ENCODE measurements around the gene SOX15. TPM values are rescaled to one million over a fixed set of nuclear protein-coding genes. Genes with fewer than 3 reads are reported as not detected.

Gene SOX15
- total and polyA plus RNA-seq, 2 experiments from 2014 or later = 0.71 TPM; not detected in 1

DNA sequence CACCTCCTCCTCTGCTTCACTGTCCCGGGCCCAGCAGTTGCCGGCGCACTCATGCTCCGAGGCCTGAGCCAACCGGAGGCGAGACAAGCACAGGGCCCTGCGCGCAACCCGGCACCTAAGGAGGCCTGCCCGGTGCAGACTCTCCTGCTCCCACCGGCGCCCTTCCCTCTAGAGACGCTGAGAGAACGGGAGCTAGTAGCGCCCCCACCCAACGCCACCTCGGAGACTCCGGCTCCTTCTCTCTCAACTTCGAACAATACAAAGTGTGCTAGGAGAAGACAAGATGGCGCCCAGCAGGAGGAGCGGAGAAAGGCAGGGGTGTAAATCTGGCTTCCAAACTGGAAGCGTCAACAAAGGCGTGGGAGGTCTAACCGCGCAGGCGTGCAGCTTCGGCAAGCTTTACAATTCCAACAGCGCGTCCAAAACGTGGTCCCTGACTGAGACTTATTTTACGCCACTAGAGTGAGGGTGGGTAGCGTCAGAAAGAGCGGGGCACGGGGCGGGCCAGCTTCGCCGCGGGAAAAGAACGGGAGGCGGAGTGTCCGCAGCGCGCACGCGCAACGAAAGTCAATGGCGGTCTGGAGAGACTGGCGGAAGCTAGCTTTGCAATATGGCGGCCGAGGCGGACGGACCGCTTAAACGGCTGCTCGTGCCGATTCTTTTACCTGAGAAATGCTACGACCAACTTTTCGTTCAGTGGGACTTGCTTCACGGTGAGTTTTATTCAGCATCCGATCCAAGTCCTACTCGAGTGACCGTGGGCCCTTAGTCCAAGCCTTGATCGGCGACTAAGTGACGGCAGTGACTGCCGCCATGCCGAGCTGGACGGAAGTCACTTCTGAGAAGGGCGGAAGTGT, 6.4 kb downstream of the SOX15 start, which contains the start of gene MPDU1:
TSS of gene MPDU1 (plus strand) at position 600 of the 857 bp plus-strand sequence. CDS start at position 611, 11 bp downstream.
- H3K27ac ChIP-seq = peak within 1 kb of the TSS; percentile 88
- in situ Hi-C loops (cut with MboI) = no loop called here
- peak; percentile 98 for DNase-seq
- peaks cover 48% of the 10 kb centered on the region for H3F3A ChIP-seq (ENCODE audit: insufficient read depth)
- H2AFZ ChIP-seq = peak within 1 kb of the TSS; percentile 69
- H3K79me2 ChIP-seq (ENCODE audit: insufficient read depth) = peaks cover 58% of the 10 kb centered on the region
- H3K9me2 ChIP-seq (ENCODE audit: insufficient read depth) = no peaks in the 10 kb centered on the region
- H3K4me2 ChIP-seq (ENCODE audit: unreplicated experiment) = peak within 1 kb of the TSS; percentile 86
- no peaks in the 10 kb centered on the region for H3K27me3 ChIP-seq (replicated peaks; ENCODE audit: insufficient read depth)
- peak within 1 kb of the TSS; percentile 80 for H3K4me3 ChIP-seq
- no peaks in the 10 kb centered on the region; the same call in 1 of the 2 replicates for H4K20me1 ChIP-seq (ENCODE audit: insufficient read depth)
- peaks cover 55% of the 10 kb centered on the region for H3K4me1 ChIP-seq (ENCODE audit: insufficient read depth)
- 15% methylated on average over 69 of the region's 69 CpGs for WGBS, 2 experiments (ENCODE audit: low coverage in 1 of 2, low lambda C conversion rate in 2 of 2, missing lambda C conversion rate in 2 of 2)
- H3K9ac ChIP-seq = peak within 1 kb of the TSS; percentile 88
- TF ChIP-seq EZH2phosphoT487 (IDR thresholded peaks at IDR 0.05; ENCODE audit: insufficient read depth, low read depth) (no peak), EZH2 (IDR thresholded peaks at IDR 0.05; ENCODE audit: insufficient read depth, poor library complexity, severe bottlenecking) (no peak)
- no peaks in the 10 kb centered on the region for H3K9me3 ChIP-seq (ENCODE audit: low read depth)
- H3K36me3 ChIP-seq (ENCODE audit: low read depth) = peaks cover 2% of the 10 kb centered on the region; the same call in 1 of the 2 replicates

DNA sequence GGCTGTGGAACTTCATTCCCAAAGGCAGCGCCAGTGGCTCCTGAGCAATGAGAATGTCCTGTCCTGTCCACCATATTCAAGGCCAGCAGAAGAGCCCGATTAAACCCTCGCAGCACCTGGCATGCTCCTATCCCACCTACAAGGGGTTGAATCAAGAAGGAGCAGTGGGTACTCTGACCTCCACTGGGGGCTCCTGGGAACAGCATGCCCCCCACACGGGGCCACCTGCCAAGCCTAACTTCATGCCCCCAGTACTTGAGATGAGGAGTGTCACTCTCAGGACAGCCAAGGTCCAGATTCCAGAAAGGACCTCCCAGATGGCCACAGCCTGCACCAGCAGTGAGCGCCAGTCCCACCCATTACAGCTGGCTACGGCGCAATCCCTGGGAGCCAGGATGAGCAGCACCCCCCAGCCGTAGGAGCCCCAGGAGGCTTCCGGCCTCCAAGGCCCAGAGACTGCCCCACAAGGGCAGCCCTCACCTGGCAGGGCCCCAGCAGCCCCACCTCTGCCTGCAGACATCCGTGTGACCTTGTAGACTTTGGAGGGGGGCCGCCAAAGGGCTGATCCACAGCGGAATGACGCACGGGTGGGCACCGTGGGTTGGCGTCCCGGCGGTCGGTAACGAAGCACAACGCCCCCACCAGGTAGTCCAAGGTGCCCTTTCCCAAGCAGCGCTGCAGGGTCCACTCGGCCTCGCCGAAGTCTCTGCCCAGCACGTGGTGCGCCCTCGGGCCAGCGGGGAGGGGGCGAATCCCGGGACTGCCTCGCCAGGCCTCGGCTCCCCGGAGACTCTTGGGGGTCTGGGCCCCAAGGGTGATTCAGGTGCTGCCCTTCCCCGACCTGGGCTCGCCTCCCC, 7.3 kb downstream of the SOX15 start:
- Histone ChIP-seq H3K9me3 (ENCODE audit: low read depth) (no peaks in the 10 kb centered on the region), H3K9ac (peak overlapping the region; percentile 88), H3K4me3 (peak overlapping the region; percentile 80), H3K36me3 (ENCODE audit: low read depth) (peaks cover 10% of the 10 kb centered on the region), H3K27ac (peak overlapping the region; percentile 88), H3K4me2 (ENCODE audit: unreplicated experiment) (peak overlapping the region; percentile 86), H3K27me3 (replicated peaks; ENCODE audit: insufficient read depth) (no peaks in the 10 kb centered on the region), H2AFZ (peak overlapping the region; percentile 69; the same call in 1 of the 2 replicates), H3F3A (ENCODE audit: insufficient read depth) (peaks cover 48% of the 10 kb centered on the region), H3K79me2 (ENCODE audit: insufficient read depth) (peaks cover 59% of the 10 kb centered on the region), H4K20me1 (ENCODE audit: insufficient read depth) (peaks cover 1% of the 10 kb centered on the region; the same call in 1 of the 2 replicates), H3K9me2 (ENCODE audit: insufficient read depth) (no peaks in the 10 kb centered on the region), H3K4me1 (ENCODE audit: insufficient read depth) (peaks cover 47% of the 10 kb centered on the region)
- in situ Hi-C loops (cut with MboI) = no loop called here
- no peak for DNase-seq
- TF ChIP-seq EZH2 (IDR thresholded peaks at IDR 0.05; ENCODE audit: insufficient read depth, poor library complexity, severe bottlenecking) (no peak), EZH2phosphoT487 (IDR thresholded peaks at IDR 0.05; ENCODE audit: insufficient read depth, low read depth) (no peak)
- WGBS, 2 experiments (ENCODE audit: low coverage in 1 of 2, low lambda C conversion rate in 2 of 2, missing lambda C conversion rate in 2 of 2) = 91 to 94% methylated on average over 32 to 34 of the region's 36 CpGs

DNA sequence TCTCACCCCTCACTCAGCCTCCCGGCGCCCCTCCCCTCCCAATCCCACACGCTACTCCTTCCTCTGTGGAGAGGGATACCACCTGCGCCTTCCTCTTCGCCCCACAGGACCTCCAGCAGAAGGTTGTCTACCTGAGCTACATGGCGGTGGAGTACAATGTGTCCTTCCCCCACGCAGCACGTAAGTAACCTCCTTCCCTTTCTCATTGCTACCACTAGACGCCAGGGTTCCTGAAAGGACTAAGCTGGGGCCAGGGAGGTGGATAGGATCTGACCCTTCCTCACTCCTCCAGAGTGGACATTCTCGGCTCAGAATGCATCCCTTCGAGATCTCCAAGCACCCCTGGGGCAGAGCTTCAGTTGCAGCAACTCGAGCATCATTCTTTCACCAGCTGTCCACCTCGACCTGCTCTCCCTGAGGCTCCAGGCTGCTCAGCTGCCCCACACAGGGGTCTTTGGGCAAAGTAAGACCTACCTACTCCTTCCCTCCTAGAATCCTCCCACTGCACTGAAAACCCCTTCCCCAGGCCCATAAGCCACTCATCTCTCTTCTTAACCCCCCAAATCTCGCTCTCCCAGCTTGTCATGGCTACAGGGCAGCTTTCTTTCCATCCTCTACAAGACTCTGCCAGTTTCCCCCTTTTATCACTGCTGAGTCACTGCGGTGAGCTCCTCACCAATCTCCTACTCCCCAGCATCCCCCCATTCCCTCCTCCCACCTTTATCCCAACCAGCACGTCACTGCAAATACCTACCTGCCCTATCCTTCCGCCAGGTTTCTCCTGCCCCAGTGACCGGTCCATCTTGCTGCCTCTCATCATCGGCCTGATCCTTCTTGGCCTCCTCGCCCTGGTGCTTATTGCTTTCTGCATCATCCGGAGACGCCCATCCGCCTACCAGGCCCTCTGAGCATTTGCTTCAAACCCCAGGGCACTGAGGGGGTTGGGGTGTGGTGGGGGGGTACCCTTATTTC, 9.0 kb downstream of the SOX15 start:
- Histone ChIP-seq H3K27ac (peak overlapping the region; percentile 8; the same call in 1 of the 2 replicates), H2AFZ (no peak overlapping the region), H3K4me1 (ENCODE audit: insufficient read depth) (peaks cover 44% of the 10 kb centered on the region), H3K4me3 (no peak overlapping the region), H3K9me3 (ENCODE audit: low read depth) (no peaks in the 10 kb centered on the region), H3K79me2 (ENCODE audit: insufficient read depth) (peaks cover 75% of the 10 kb centered on the region), H3K9ac (no peak overlapping the region; the same call in 1 of the 2 replicates), H4K20me1 (ENCODE audit: insufficient read depth) (peaks cover 12% of the 10 kb centered on the region), H3K27me3 (replicated peaks; ENCODE audit: insufficient read depth) (no peaks in the 10 kb centered on the region), H3K9me2 (ENCODE audit: insufficient read depth) (no peaks in the 10 kb centered on the region), H3K36me3 (ENCODE audit: low read depth) (peaks cover 26% of the 10 kb centered on the region), H3K4me2 (ENCODE audit: unreplicated experiment) (no peak overlapping the region), H3F3A (ENCODE audit: insufficient read depth) (peaks cover 50% of the 10 kb centered on the region)
- in situ Hi-C loops (cut with MboI) = no loop called here
- 80% methylated on average over 23 of the region's 23 CpGs for WGBS, 2 experiments (ENCODE audit: low coverage in 1 of 2, low lambda C conversion rate in 2 of 2, missing lambda C conversion rate in 2 of 2)
- no peak for DNase-seq
- TF ChIP-seq EZH2phosphoT487 (IDR thresholded peaks at IDR 0.05; ENCODE audit: insufficient read depth, low read depth) (no peak), EZH2 (IDR thresholded peaks at IDR 0.05; ENCODE audit: insufficient read depth, poor library complexity, severe bottlenecking) (no peak)
